IPS-NIHi11 (cell line): Measurements from ENCODE around the gene TTC7B.

Source experiments
- DNase-seq: peaks from one replicate; pipeline ENCODE4 v3.0.0; 2012; ENCODE audit warnings: mixed read lengths, low spot score

Gene TTC7B

GRCh38 chr14:90805084-90805391 is 11.2 kb downstream of the TTC7B start:
- DNase-seq, result no peak

- DNase-seq, result no peak
Observed at GRCh38 chr14:90804292-90805083, 11.7 kb downstream of the TTC7B start.

GRCh38 chr14:90803249-90803648 is 13.0 kb downstream of the TTC7B start:
- DNase-seq, result no peak

GRCh38 chr14:90799420-90799819 is 16.8 kb downstream of the TTC7B start:
- no peak for DNase-seq

- no peak for DNase-seq
Observed at GRCh38 chr14:90797919-90798318, 18.3 kb downstream of the TTC7B start.

- DNase-seq, result no peak
Observed at GRCh38 chr14:90797451-90797850, 18.8 kb downstream of the TTC7B start.

- DNase-seq, result no peak
Observed at GRCh38 chr14:90796329-90796728, 19.9 kb downstream of the TTC7B start.

GRCh38 chr14:90795744-90796143 is 20.5 kb downstream of the TTC7B start:
- DNase-seq, result no peak

GRCh38 chr14:90791486-90791885 is 24.7 kb downstream of the TTC7B start:
- no peak for DNase-seq

- no peak for DNase-seq
Observed at GRCh38 chr14:90788031-90788430, 28.2 kb downstream of the TTC7B start.

GRCh38 chr14:90785876-90786450 is 30.3 kb downstream of the TTC7B start:
- no peak for DNase-seq

- peak; percentile 49 for DNase-seq
Observed at GRCh38 chr14:90785471-90785870, 30.8 kb downstream of the TTC7B start.

- no peak for DNase-seq
Observed at GRCh38 chr14:90784621-90785270, 31.5 kb downstream of the TTC7B start.

- DNase-seq, result no peak
Observed at GRCh38 chr14:90783344-90783743, 32.9 kb downstream of the TTC7B start.

GRCh38 chr14:90782892-90783291 is 33.3 kb downstream of the TTC7B start:
- no peak for DNase-seq

GRCh38 chr14:90781876-90782275 is 34.4 kb downstream of the TTC7B start:
- DNase-seq, result no peak

- no peak for DNase-seq
Observed at GRCh38 chr14:90781344-90781761, 34.9 kb downstream of the TTC7B start.

- no peak for DNase-seq
Observed at GRCh38 chr14:90780519-90780918, 35.7 kb downstream of the TTC7B start.

GRCh38 chr14:90778571-90779255 is 37.5 kb downstream of the TTC7B start:
- no peak for DNase-seq

GRCh38 chr14:90777830-90778485 is 38.3 kb downstream of the TTC7B start:
- DNase-seq, result no peak

GRCh38 chr14:90777358-90777757 is 38.9 kb downstream of the TTC7B start:
- no peak for DNase-seq

GRCh38 chr14:90775441-90775840 is 40.8 kb downstream of the TTC7B start:
- no peak for DNase-seq
